ENCODE results near the gene HDAC4.

HDAC4 gene

GRCh38 chr2:239146011-239146641, 254.7 kb downstream of the HDAC4 start:
- no peak for DNase-seq

GRCh38 chr2:239145601-239146000, 255.2 kb downstream of the HDAC4 start:
- DNase-seq: no peak

GRCh38 chr2:239145106-239145505, 255.7 kb downstream of the HDAC4 start:
- no peak for DNase-seq

GRCh38 chr2:239144713-239144999, 256.2 kb downstream of the HDAC4 start:
- DNase-seq: peak in 1 of 2 experiments; percentile 54

- DNase-seq: peak; percentile 13 to 42
Measured at GRCh38 chr2:239143858-239144712, 256.7 kb downstream of the HDAC4 start.

GRCh38 chr2:239142806-239143205, 258.0 kb downstream of the HDAC4 start:
- DNase-seq: no peak

GRCh38 chr2:239142296-239142695, 258.5 kb downstream of the HDAC4 start:
- DNase-seq: no peak

- DNase-seq: no peak
Measured at GRCh38 chr2:239141021-239141760, 259.6 kb downstream of the HDAC4 start.

- DNase-seq: no peak
Measured at GRCh38 chr2:239140346-239141020, 260.3 kb downstream of the HDAC4 start.

GRCh38 chr2:239139566-239139965, 261.3 kb downstream of the HDAC4 start:
- DNase-seq: no peak

GRCh38 chr2:239139101-239139500, 261.7 kb downstream of the HDAC4 start:
- no peak for DNase-seq

- DNase-seq: no peak
Measured at GRCh38 chr2:239138610-239139009, 262.2 kb downstream of the HDAC4 start.

GRCh38 chr2:239137898-239138283, 262.9 kb downstream of the HDAC4 start:
- no peak for DNase-seq

- no peak for DNase-seq
Measured at GRCh38 chr2:239137165-239137897, 263.5 kb downstream of the HDAC4 start.

GRCh38 chr2:239136762-239137161, 264.1 kb downstream of the HDAC4 start:
- DNase-seq: no peak

- no peak for DNase-seq
Measured at GRCh38 chr2:239136203-239136602, 264.6 kb downstream of the HDAC4 start.

GRCh38 chr2:239135531-239135930, 265.3 kb downstream of the HDAC4 start:
- DNase-seq: no peak

GRCh38 chr2:239133945-239134570, 266.8 kb downstream of the HDAC4 start:
- no peak for DNase-seq

- DNase-seq: no peak
Measured at GRCh38 chr2:239132786-239133185, 268.0 kb downstream of the HDAC4 start.

- no peak for DNase-seq
Measured at GRCh38 chr2:239132156-239132709, 268.6 kb downstream of the HDAC4 start.

GRCh38 chr2:239131521-239131920, 269.3 kb downstream of the HDAC4 start:
- DNase-seq: no peak

Data from NCI-H2081 (cell line).